DMS79 (cell line): ENCODE data around the gene KIFC1.

ENCODE experiments used
- DNase-seq: peaks from one replicate; lab custom pipeline; 2025; lab: John Stamatoyannopoulos, UW

Gene KIFC1

DNA sequence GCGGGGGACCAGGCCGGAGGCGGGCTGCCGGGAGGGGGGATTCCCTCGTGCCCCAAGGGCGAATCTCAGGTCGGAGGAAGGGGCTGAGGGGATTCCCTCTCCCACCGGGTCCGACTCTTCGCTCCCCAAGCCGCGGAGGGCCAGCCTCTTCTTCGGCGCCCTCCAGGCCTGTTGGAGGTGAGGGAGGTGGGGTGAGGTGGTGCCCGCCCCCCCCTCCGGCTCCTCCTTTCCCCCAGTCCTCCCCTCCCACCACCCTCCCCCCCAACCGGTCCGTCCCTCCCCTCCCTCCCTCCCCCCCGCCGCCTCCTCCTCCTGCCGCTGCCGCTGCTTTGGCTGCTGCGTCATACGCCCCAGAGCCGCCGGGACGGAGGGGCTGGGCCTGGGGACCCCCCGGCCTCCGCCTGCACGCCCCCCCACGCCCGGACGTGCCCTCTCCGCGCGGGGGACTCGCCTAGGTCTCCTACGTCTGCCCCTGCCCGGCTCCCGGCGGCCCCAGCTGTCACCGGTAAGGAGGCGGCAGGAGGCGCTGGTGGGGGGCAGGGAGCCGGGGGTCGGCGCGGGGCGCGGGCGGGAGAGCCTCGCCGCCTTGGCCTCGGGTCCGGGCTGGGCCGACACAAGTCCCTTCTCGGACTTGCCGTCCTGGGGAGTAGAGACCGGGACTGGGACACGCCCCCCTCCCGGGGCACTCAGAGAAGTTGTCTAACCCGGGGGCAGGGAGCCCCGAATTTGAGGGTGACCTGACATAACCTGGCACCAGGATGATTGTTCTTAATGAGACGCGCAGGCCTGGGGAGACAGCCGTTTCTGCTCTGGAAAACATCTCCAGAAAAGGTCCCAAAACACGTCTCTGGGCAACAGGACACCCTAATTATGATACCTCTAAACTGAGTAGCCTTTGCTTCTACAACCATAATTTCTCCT lies 19.3 kb downstream of the KIFC1 start, which contains the start of gene PHF1:
TSS of gene PHF1 (plus strand) at position 304 of the 921 bp plus-strand sequence. CDS start 1,250 bp downstream, outside the sequence.
- no peak for DNase-seq

- DNase-seq: no peak
Observed at GRCh38 chr6:33411632-33412005, 20.0 kb downstream of the KIFC1 start.

GRCh38 chr6:33412140-33413009 lies 20.8 kb downstream of the KIFC1 start:
- DNase-seq: no peak

DNA sequence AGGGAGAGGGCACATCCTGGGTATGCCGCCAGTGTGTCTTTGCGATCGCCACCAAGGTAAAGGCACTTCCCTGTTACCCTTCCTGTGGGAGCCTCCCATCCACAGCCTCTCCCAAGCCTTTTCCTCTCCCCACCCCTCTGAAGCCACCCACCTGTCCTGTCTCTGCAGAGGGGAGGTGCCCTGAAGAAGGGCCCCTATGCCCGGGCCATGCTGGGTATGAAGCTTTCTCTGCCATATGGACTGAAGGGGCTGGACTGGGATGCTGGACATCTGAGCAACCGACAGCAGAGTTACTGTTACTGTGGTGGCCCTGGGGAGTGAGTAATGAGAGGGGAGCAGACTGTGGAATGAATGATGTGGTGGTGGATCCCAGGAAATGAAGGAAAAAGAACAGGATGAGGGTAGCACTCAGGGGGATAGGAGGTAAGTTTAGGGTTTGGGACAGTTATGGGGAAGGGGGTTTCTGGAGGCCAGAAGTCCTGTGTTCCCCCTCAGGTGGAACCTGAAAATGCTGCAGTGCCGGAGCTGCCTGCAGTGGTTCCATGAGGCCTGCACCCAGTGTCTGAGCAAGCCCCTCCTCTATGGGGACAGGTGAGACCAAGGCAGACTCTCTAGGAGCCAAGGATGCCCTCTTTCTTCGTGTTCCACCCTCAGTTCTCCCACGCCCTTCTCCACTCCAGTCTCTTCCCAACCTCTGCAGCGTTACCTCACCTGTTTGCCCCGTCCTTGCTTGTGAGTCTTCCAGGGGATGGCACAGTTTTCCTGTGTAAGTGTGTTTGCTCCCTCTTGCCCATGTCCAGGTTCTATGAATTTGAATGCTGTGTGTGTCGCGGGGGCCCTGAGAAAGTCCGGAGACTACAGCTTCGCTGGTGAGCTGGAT lies 21.9 kb downstream of the KIFC1 start:
- DNase-seq: no peak

DNA sequence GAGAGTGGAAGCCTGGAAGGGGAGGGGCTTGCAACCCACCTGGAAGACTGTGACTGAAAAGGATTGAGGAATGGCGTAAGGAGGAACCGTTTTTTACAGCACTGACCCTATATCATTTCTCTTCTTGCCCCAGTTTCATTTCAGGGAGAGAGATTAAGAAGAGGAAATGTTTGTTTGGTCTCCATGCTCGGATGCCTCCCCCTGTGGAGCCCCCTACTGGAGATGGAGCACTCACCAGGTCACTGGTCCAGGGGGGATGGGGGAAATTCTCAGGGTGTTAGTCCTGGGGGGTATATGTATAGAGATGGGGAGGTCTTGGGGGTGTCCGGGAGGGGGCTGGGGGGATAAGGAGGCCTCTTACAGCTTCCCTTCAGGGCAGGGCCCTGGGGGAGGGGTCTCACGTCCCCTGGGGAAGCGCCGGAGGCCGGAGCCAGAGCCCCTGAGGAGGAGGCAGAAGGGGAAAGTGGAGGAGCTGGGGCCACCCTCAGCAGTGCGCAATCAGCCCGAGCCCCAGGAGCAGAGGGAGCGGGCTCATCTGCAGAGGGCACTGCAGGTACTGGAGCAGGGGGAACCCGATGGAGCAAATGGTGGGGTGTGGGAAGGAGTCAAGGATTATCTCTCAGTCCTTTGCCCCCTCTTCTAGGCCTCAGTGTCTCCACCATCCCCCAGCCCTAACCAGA lies 23.1 kb downstream of the KIFC1 start:
- no peak for DNase-seq

DNA sequence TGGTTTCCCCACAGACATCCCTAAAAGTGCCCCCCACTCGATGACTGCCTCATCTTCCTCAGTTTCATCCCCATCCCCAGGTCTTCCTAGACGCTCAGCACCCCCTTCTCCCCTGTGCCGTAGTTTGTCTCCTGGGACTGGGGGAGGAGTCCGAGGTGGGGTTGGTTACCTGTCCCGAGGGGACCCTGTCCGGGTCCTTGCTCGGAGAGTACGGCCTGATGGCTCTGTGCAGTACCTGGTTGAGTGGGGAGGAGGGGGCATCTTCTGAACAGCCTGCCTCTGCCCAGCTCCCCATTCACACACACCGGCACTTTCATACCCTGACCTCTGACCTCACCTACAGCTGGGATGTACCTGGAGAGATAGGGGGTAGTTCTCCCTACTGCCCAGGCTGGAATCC lies 24.2 kb downstream of the KIFC1 start:
- DNase-seq: no peak

DNA sequence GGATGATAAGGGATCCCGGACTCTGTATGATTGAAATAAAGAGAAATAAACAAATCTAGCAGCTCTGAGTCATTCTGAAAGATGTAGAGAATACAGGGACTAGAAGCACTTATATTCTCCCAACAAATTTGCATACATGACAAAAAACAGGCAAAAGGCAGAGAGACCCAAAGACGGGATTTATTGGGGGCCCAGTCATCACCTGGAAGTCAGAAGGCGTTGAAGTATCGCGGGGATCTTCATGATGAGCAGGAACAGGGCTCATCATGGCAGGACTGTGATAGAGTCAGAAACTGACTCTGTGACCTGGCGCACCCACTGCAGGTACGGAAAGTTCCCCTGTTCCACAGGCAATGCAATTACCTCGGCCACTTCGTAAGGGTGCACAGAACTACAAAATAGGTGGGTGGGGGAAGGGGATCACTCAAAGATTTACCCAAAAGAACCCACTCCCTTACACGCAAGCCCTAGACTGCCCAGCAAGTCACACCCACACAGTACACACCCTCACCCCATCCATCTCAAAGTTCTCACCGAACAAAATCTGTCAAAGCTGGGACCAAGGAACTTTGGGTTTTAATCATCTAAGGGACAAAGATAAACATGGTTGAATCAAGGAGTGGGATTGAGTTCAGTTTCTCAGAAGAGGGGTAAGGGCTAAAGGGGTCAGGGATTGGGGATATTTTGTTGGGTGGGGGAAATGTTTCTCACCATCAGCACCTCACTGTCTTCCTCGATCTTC lies 24.9 kb downstream of the KIFC1 start:
- no peak for DNase-seq

- no peak for DNase-seq
Observed at GRCh38 chr6:33417128-33417902, 25.7 kb downstream of the KIFC1 start.

DNA sequence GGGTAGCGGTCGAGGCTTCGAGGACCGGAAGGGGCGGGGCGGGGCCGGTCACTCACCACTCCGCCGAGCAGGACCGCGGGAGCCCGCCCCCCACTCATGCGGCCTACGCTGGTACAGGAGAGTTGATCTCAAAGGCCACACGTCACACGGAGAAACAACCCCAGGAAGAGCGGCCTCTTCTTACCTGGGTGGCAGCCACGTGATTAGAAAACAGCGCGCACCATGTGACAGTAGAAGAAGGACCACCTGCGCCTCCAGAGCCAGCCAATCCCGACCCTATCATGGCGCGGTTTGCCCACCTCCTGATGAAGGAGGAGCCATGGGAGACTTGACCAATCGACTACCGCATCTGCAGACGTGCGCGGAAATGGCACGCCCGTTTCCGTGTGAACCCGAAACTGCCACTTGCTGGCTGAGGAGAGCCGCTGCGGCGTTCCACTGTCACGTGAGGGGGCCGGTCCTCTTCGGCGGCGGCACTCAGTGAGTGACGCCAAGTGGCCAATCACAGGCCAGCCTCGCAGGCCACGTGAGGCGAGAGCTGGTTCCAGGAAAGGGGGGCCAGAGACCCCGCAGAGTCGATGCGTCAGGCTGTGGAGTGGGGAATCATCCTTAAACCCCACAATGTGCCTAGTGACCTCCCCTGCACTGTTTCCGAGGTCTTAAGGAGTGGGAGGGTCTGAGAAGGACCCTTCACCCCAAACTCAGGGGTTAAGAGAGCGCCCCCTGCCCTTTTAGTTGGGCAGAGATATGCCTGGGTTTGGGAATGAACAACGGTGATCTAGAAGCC lies 26.5 kb downstream of the KIFC1 start, which contains the start of gene CUTA:
TSS of gene CUTA (minus strand) at position 205 of the 787 bp plus-strand sequence. CDS start at position 98, 107 bp downstream.
- DNase-seq: peak; percentile 100

- DNase-seq: no peak
Observed at GRCh38 chr6:33418690-33419291, 27.2 kb downstream of the KIFC1 start.

DNA sequence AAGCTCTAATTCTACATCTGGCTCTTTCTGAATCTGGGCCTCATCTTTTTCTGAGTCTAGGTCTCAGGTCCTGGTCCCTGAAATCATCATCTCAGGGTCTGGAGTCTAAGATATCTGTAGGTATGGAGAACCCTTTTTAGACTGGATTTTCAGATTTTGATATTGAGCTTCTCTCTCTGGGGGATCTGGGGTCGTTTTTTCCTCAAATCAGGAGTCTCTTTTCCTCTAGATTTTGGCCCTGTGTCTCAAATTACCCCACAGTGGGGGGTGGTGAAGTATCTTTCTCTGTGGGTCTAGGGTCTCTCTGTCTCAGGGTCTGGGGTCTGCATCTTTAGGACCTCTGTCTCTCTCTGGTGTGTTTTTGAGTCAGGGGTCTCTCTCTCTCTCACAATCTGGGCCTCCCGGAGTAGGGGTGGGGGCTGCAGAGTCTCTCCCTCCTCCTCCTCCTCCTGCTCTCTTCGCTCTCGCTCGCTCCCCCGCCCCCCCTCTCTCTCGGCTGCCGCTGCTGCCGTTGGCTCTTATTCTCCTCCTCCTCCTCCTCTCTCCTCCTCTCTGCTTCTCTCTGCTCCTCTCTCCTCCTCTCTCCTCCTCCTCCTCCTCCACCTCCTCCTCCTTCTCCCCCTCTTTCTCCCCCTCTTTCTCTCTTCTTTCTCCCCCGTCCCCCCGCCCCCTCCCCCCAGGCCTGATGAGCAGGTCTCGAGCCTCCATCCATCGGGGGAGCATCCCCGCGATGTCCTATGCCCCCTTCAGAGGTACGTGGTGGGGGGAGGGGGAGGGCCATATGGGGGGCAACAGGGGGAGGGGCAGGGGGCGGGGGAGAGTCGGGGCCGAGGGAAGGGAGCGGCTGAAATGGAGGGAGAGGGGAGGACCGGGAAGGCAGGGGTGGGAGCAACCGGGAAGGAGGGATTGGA lies 28.2 kb downstream of the KIFC1 start, which contains the start of gene SYNGAP1:
TSS of gene SYNGAP1 (plus strand) at position 486 of the 911 bp plus-strand sequence. CDS start at position 686, 200 bp downstream.
- no peak for DNase-seq

GRCh38 chr6:33420491-33421343 lies 29.1 kb downstream of the KIFC1 start:
- no peak for DNase-seq

GRCh38 chr6:33421344-33421643 lies 29.7 kb downstream of the KIFC1 start:
- DNase-seq: no peak

DNA sequence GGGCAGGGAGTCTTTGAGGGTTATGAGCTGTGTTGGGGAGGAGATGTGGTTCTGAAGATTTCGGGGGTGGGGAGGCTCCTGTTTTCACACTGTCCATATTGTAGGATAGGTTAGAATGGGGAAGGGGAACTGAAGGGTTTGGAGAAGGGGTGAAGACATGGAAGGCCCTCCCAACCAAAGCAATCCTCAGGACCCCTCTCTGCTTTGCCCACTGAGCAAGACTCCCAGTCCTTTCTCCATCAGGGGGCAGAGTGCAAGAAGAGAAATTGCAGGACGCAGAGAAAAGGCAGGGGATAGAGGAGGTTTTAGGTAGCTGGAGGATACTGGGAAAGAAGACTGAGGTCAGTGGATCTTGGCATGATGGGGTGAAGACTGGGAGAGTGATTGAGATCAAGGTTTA lies 32.2 kb downstream of the KIFC1 start:
- no peak for DNase-seq

GRCh38 chr6:33424855-33425667 lies 33.4 kb downstream of the KIFC1 start:
- DNase-seq: no peak
